GM18873 (cell line): ENCODE measurements around the gene SETBP1.

Source experiments
- ATAC-seq: cut with Tn5 transposase; IDR thresholded peaks from one replicate; pipeline ENCODE4 v1.9.1; 2021; ENCODE audit warnings: mild to moderate bottlenecking, moderate library complexity, moderate number of reproducible peaks; ENCODE audit not compliant: unreplicated experiment, low FRiP score

The SETBP1 gene

DNA sequence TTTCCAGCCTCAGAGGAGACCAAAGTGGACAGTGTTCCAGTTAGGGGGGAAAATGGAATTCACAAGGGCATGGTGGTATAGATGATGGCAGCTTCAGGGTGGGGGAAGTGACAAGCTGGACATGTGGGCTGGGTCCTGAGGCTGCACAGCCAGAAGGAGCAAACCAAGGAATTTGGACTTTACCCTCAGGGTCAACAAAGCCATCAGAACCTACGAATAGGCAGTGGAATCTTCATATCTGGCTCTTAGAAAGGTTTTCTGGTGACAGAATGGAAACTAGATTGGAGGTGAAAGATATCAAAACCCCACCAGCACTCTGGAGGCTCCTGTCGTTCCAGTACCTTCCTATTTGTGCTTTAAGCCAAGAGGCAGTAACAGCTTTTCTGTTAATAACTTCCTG lies 127.1 kb downstream of the SETBP1 start:
- ATAC-seq, result no peak

DNA sequence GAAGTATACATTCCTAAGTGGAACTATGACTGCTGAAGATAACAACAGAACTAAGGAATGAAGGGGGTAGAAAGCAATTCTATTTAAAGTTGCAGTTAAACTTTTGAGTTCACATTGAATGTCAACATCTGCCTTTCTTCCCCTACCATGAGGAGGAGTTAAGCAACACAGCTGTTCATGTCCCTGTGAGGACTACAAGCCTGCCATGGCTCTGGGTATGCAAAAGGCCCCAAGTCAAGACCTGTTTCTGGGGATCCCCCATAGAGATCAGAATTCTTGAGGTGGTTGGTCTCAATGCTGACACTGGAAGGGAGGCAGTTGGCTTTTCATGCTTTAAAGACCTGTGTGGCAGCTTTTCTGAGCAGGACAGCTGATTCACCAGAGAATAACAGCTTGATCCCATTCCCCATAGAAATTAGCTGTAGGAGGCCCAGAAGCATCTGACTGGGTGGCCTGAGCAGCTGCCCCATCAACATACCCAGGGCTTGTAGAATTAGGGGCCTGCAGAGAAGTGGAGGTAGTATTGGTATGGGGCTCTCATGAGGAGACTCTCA lies 131.0 kb downstream of the SETBP1 start:
- no peak for ATAC-seq

DNA sequence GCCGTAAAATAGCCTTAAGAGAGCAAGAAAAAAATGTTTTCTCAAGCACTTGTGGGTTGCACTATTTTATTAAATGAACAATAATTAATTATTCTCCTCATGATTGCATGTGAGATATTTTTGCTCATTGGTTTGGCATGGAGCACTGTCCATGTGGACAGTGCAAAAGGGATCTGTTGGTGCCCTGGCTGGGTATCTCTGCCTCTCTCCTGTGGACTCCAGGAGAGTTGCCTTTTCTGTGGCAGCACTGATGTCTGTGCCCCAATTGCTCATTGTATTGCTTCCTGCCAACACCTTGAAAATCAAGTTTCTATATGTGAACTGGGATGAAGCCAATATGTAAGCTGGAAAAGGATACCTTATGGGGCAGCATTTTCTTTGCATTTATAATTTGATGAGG lies 131.7 kb downstream of the SETBP1 start:
- no peak for ATAC-seq

DNA sequence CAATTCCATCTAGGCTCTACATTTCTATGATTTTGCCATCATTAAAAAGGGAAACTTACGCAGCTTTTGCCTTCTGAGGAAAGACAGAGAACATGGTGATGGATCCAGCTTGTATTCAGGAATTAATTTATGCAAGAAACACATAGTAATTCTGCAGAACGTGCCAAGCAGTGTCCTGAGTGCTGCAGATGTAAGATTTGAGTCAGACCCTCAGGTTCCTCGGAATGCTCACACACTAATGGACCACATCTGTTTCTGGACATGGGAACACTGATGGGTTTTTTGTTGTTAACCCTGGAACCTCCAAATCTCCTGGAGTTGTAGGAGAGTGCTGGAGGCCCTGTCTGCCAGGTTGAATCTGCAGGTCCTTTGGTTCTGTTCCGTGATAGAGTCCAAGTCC lies 132.9 kb downstream of the SETBP1 start:
- ATAC-seq, result no peak

DNA sequence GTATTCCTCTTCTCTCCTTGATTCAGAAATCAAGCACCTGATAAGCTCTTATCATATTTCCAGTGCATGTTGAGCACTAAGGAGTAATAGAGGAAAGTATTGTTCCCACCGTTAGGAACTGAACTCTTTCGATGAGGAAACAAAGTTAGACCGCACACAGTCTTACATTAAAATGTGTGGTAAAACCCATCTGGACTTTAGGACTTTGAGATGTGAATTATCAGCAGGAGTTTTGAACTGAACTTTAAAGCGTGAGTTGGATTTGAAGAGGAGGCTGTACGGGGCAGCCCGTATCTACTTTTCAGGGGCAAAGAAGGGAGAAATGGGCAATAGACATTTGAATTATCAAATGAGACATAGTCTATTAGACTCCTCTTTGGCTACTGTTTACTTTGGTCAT lies 134.4 kb downstream of the SETBP1 start:
- no peak for ATAC-seq

DNA sequence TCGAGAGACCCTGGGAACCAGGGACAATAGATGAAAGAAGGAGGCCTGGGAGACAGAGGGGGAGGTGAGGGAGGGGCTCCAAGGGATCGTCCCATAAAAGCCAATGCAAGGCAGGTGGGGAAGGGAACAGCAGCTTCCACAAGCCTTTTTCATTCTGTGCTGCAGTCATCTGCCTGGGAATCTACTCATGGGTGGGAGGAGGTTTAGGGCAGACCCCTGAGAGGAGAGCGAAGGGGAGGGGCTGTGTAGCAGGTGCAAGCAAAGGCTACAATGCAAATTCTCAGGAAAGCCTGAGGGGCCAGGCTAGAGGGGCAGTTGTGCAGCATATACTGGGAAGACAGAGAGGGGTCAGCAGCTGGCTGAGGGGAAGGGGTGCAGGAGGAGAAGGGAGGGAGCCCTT lies 135.4 kb downstream of the SETBP1 start:
- ATAC-seq, result no peak

DNA sequence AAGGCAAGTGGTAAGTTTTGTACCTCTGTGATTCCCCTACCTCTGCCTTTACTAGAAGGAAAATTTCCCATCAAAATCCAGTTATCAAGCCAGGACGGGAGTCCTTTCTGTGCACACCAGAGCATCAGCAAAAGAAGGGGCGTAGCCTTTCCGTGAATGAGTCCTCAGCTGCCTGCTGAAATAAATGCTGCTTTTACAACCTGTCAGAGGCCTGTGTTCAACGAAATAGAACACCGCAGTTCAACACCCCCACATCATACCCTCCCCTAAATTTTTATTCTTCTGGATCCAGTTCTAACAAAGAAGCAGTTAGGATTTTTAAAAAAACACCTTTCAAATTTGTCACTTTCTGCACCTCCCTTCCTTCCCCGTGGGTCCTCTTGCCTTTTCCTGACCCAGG lies 135.8 kb downstream of the SETBP1 start:
- ATAC-seq, result no peak

DNA sequence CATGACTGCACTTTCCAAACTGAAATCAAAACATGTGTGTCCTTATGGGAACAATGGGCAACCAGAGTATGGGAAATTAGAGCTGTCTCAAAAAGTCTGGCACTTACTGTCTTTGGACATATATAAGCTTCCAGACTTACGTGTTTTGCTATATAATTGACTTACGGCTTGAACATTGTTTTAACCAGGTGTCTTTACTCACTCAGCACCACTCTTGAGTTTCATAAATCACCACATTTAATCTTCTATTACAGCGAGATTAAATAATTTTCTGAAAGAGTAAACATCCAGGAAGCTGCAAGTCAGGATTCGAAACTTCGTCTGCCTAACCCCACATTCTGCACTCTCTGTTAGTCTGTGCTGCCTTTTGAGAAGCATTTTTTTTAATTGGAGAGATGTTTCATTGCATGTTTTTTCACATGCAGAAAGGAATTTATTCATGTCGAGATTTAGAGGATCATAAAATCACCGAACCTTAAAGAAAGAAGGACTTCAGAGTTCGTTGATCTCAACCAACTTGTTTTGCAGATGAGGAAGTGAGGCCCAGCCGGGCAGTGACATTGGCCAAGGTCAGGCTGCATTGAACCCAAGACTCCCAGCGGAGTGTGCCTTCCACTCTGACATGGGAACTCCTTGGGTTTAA lies 137.3 kb downstream of the SETBP1 start:
- no peak for ATAC-seq

DNA sequence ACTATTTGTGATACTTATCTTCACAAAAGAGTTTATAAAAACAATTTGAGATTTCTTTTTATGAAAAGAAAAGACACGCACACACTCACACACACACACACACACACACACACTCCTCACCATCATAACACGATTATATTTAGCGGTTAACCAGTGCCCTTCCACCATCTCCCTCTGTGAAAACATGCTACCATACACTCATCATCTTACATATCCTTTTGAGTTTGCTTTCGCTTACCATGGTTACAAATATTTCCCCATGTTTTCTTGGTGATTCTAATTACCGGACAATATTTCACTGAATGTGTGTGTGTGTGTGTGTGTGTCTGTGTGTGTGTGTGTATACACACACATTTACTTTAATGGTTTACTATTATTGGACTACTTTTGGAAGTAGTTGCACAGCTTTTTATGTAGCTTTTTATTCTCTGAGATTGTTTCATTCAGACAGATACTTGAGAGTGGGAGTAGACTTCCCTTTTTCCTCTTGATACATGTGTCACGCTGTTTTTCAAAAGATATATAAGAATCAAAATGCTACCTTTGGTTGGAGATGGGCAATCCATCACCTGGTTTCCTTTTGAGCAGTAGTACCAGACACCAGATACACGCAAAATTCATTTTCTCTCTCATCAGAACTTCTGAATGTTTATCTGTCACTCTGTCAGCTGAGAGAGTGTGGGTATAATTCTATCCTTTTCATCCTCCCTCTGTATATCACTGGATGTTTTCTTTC lies 138.1 kb downstream of the SETBP1 start:
- ATAC-seq, result no peak

DNA sequence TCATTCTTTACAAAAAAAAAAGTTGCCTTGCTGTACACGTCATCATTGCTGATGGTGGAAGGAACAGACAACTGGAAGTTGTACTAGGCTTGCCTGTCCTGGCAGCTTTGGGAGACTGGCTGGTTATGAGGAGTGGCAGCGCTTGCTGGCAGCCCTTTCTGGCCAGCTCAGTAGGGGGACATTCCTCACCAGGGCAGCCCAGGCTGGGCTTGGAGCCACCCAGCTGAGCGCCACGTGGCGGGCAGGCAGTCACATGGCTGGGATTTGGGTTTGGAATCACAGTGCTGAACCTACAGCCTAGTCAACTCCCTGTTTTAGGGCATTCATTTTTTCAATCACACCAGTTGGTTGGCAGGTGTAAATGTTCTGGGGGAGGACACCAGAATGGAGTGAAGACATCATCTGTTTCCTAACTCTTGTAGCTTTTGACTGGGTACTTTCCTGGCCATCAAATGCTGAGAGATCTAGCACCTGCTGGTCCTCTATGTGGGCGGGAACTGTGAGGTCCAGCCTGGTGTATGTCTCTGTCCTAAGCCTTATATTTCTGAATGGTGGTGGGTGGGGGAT lies 139.3 kb downstream of the SETBP1 start:
- no peak for ATAC-seq

DNA sequence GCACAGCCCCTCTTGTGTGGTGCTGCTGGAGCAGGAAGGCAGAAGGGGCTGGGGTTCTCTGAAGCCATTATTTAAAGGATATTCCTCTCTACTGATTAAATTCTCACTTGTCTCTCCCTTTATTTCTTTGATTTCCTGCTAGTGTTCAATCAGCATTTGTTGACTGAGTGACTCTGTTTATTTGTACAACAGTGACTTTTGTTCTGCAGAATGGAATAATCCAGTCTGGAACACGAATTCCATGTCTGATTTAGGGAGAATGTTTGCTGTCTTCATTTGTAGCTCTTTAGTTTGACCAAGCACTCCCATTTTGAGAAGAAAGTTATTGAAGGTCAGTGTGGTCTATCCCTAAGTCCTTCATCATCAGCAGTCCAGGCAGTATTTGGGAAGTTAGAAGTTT lies 141.2 kb downstream of the SETBP1 start:
- no peak for ATAC-seq

DNA sequence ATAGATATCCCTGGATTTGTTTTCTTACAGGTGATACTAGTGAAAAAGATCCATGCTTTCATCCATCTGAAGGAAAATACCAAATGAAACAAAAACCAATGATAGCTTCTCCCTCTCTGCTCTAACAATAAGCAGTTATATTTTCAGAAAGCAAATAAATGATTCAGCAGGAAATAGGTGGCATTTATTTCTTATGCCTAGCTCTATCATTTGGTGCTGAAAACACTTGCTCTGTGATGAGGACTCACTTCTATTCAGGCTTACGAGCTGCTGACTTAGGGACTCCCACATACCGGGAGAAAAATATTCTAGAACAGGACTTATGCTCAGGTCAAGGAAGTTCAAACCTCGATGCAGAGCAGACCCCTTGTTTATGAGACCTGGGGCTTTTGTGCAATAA lies 142.6 kb downstream of the SETBP1 start:
- ATAC-seq, result no peak

DNA sequence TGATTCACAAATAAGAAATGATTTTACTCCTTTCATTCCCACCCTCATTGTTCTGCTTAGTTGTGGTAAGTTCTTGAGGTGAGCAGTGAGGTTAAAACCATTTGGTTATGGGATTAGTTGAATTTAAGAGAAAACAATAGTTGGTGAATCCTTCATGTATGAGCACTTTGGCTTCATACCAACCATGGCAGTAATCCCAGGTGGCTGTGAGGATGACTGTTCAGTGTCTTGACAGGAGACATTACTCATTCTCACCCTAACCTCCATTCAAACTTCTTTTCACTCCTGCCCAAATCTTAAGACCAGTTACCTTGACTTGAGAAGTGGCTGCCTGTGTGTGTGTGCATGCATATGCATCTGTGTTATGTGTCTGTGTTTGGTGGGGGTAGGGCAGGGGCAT lies 143.1 kb downstream of the SETBP1 start:
- no peak for ATAC-seq

DNA sequence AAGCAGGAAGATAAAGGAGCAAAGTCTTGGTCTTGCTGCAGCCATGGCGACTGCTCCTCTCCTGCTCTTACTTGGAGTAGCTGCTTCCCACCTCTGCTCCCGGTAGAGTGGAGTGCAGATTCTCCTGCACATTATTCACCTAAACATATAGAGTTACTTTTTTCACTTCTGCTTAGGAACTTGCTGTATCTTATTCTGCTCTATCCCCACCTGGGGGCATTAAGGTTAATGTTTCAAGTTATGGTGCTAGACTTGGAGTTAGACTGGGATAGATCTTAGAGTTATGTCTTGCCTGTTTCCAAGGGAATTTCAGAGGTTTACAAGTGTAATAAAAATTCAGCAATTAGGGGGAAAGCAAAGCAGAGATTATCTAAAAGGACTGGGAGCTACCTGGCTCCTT lies 144.2 kb downstream of the SETBP1 start:
- no peak for ATAC-seq

DNA sequence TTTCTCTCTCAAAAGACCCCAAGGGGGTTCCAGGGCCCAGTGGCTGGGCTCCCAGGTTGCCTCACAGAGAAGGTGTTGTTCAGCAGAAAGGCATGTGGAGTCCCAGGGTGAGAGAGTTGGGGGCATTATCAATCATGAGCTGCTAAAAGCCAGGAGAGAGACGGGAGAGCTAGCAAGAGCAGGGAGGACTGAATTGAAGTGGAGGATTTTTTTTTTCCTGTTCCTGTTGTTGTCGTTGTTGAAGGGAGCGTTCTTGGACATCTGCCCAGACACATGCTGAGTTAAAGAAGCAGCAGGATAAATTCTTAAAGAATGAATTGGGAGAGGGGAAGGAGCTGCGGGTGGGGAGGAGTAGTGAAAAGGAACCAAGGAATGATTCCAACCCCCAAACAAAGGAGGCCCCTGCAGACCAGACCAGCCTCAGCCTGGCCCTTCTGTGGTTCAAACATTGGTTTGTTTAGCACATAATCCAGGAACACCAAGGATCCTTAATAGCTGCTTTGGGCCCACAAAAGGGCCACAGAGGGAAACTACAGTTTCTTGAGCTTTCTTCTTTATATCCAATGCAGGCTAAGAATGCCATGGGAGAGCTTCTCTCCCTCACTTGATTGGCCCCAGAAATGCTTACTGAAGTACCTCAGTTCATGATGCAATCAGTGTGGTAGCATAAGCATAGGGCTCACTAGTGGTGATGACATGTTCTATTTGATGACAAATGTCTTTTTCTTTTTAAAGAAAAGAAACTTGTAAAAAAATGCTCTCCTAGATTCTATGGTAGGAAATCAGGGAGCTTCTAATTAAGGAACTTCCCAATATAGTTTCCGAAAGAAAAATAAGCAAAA lies 146.0 kb downstream of the SETBP1 start:
- ATAC-seq, result no peak

DNA sequence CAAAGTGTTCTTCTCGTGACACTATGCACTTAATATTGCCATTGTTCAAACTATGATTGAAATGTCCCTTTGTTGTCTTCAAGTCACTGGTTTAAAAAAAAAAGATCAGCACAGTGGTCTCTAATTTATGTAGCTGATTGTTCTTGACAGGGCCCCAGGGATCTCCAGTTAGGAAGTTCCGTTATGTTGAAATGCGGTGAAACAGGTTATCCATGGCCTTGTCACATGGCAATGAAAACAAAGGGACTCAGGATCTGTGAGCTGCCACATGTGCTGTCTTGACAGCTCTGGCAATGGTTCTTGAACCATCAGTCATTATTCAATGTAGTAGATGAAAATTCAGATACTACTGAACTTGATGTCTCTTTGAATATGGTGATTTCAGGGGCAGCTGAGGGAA lies 147.4 kb downstream of the SETBP1 start:
- no peak for ATAC-seq

DNA sequence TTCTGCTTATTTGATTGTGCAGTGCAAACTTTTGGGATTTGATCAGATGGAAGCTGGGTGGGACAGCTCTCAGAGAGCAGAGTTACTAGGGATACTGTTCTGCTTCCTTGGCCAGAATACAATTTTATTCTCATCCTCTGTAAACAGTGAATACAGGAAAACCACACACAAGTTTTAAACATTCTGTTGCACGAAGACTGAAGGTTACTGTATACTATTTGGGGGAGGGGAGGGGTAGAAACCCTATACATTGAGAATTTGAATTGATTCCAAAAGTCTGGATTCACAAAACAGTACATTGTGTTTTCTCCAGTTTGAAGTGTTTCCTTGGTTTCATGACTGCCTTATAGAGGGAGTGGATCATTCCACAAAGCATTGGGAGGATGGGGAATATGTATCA lies 149.9 kb downstream of the SETBP1 start:
- ATAC-seq, result no peak

DNA sequence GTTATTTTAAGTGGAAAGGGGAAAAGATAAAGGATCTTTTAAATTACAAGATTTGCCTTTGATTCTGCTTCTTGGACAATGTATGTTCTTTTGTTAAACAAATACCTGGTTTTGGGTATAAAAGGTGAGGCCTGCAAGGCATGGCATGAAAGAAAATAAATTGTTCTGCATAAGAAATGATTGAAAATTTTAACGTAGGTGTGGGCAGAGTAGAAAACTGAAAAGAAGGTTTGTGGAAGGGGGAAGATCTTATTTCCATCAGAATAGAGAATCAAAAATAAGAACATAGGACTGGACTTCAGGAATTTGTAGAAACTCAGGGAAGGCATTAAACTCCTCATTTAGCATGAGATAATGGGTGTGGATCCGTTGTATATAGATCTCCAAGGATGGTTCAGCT lies 153.1 kb downstream of the SETBP1 start:
- no peak for ATAC-seq

DNA sequence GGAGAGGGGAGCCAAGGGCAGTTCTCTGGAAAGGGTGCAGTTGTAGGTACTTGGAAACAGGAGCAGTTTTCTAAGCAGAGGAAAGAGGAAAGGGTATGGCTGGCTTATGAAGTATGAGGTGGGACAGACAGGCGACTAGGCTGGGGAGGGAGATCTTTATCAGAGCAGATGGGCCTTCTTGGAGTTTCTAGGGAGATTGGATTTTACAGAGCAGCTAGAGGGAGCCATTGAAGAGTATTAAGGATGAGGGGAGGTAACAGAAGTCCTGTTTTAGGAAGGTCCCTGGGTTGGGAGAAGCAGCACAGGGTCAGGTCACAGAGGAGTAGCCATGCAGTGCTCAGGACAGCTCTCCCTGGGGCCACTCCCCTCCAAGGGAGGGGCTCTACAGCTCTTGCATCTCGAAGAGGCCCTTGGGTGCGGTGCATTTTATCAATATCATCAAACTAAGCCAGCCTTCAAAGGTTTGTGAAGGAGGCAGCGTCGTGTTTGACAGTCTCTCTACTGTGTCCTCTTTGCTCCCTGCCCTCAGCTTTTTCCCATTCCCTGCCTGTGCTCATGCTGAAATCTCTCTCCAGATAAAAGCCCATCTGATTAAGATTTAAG lies 154.3 kb downstream of the SETBP1 start:
- ATAC-seq, result no peak

DNA sequence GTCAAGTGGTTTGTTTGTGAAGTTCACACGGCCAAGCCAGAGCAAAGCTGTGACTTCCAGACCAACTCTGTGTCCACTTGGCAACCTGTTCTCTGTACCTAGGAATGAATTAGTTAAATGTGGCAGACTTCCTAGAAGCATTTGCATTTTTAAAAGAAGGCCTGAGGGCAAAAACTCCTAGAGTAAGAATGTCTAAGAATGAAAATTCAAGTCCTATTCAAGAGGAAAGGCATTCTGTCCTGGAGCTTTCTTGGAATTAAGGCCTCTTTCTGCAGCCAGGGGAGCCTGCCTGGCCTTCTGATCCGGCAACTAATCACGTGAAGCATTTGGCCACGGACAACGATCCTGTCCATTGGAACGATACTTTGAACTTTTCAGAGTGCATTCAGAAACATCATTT lies 155.0 kb downstream of the SETBP1 start:
- ATAC-seq, result no peak

DNA sequence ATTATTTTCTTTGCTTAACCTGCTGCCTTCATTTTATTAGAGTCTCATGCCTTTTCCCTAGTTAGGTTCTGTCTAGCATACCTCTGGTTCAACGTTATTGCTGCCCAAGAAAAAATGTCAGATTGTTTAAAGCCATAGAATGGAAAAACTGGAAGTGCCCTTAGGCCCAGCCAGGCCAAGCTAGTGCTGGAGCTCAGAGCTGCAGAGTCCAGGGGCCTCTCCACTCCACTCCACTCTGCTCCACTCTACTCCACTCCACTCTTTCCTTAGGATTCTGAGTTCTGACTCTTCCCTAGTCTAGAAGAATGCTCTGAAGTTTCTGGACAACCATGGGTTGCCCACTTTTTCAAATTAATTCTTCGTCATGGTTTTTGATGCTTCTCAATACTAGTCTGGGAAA lies 155.6 kb downstream of the SETBP1 start:
- no peak for ATAC-seq
